Type B pancreatic cell (in vitro differentiated cells): ENCODE measurements around the gene SEC16A. TPM values are rescaled to one million over a fixed set of nuclear protein-coding genes. Genes with fewer than 3 reads are reported as not detected.

Experiments
- DNase-seq: peaks from one replicate; pipeline ENCODE4 v3.0.0; 2021; ENCODE audit warnings: mixed read lengths; ENCODE audit not compliant: unreplicated experiment; ENCODE audit errors: extremely low spot score
- H3K27ac Mint-ChIP-seq: 2 replicates; pipeline ENCODE4 v1.8.0; 2021; ENCODE audit warnings: mild to moderate bottlenecking, mixed read lengths
- H3K27me3 Mint-ChIP-seq: 2 replicates; pipeline ENCODE4 v1.8.0; 2021; ENCODE audit warnings: mixed read lengths
- H3K36me3 Mint-ChIP-seq: 2 replicates; pipeline ENCODE4 v1.8.0; 2021; ENCODE audit warnings: mixed read lengths
- H3K4me1 Mint-ChIP-seq: one replicate; pipeline ENCODE4 v1.8.0; 2021; ENCODE audit warnings: mixed read lengths; ENCODE audit not compliant: unreplicated experiment
- H3K4me3 Mint-ChIP-seq: 2 replicates; pipeline ENCODE4 v1.8.0; 2021; ENCODE audit warnings: mild to moderate bottlenecking, mixed read lengths
- H3K9me3 Mint-ChIP-seq: 2 replicates; pipeline ENCODE4 v1.8.0; 2021; ENCODE audit warnings: mixed read lengths
- total RNA-seq: library from RNA; stranded (reverse); gene quantifications from 2 replicates; pipeline ENCODE4 v1.2.1, GENCODE V29; 2021; ENCODE audit warnings: low replicate concordance
- TF ChIP-seq, protein P1 (sequence below): fragments of 200-600 bp; sonication (generic); conservative IDR thresholded peaks from 2 replicates; pipeline ENCODE4 v1.5.0; 2021; ENCODE audit warnings: antibody characterized with exemption, mild to moderate bottlenecking

Gene SEC16A
- total RNA-seq, 1 donor from 2014 or later = 74.6 TPM

- no peak overlapping the region for H3K4me3 Mint-ChIP-seq
- DNase-seq = no peak
- H3K27me3 Mint-ChIP-seq = no peaks in the 10 kb centered on the region
- H3K36me3 Mint-ChIP-seq = no peaks in the 10 kb centered on the region
- no peak overlapping the region for H3K27ac Mint-ChIP-seq
- peaks cover 8% of the 10 kb centered on the region for H3K4me1 Mint-ChIP-seq
- TF ChIP-seq, protein P1, sequence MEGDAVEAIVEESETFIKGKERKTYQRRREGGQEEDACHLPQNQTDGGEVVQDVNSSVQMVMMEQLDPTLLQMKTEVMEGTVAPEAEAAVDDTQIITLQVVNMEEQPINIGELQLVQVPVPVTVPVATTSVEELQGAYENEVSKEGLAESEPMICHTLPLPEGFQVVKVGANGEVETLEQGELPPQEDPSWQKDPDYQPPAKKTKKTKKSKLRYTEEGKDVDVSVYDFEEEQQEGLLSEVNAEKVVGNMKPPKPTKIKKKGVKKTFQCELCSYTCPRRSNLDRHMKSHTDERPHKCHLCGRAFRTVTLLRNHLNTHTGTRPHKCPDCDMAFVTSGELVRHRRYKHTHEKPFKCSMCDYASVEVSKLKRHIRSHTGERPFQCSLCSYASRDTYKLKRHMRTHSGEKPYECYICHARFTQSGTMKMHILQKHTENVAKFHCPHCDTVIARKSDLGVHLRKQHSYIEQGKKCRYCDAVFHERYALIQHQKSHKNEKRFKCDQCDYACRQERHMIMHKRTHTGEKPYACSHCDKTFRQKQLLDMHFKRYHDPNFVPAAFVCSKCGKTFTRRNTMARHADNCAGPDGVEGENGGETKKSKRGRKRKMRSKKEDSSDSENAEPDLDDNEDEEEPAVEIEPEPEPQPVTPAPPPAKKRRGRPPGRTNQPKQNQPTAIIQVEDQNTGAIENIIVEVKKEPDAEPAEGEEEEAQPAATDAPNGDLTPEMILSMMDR = no peak
- no peaks in the 10 kb centered on the region for H3K9me3 Mint-ChIP-seq
Measured at GRCh38 chr9:136525841-136526499, 43.1 kb upstream of the SEC16A start.

GRCh38 chr9:136525207-136525606, 42.4 kb upstream of the SEC16A start:
- Mint-ChIP-seq H3K27me3 (no peaks in the 10 kb centered on the region), H3K36me3 (no peaks in the 10 kb centered on the region), H3K4me1 (peaks cover 8% of the 10 kb centered on the region), H3K9me3 (no peaks in the 10 kb centered on the region), H3K4me3 (no peak overlapping the region), H3K27ac (no peak overlapping the region)
- TF ChIP-seq, protein P1 = no peak
- no peak for DNase-seq

DNA sequence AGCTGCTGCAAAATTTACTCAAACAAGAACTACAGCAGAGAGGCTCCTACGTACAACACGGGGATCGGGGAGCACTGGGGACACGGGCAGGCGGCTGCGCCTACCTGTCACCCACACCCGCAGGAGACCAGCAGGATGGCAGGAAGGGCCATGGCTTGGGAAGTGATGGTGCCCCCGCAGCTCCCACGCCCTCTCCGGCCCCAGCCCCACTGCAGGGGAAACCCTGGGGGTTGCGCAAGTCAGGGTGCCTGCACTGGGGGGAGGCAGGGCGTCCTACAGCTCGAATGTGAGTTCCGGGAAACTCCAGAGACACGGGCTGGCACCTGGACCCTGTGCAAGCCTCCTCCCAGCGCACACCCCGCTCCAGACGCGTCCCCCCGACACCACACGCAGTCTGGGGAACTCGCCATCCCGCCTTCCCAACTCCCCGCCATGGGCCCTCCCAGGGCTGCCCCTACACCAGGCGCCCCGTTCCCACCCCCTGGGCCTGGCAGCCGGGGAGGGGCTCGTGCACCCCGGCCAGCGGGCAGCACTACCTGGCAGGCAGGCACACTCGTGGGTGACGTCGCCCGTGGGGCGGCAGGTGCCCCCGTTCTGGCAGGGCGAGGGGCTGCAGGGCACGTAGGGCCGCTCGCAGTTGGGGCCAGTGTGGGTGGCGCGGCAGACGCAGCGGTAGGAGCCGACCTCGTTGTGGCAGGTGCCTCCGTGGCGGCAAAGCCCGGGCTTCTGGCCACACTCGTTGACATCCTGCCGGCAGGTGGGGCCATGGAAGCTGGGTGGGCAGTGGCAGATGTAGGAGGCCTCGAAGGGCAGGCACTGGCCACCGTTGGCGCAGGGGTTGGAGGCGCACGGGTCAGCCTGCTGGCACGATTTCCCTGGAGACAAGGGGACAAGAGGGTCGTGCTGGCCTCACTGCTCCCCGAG, 39.7 kb upstream of the SEC16A start:
- no peak for DNase-seq
- Mint-ChIP-seq H3K27me3 (no peaks in the 10 kb centered on the region), H3K4me3 (no peak overlapping the region), H3K4me1 (peaks cover 4% of the 10 kb centered on the region), H3K36me3 (no peaks in the 10 kb centered on the region), H3K9me3 (no peaks in the 10 kb centered on the region), H3K27ac (no peak overlapping the region)
- TF ChIP-seq, protein P1 = no peak

DNA sequence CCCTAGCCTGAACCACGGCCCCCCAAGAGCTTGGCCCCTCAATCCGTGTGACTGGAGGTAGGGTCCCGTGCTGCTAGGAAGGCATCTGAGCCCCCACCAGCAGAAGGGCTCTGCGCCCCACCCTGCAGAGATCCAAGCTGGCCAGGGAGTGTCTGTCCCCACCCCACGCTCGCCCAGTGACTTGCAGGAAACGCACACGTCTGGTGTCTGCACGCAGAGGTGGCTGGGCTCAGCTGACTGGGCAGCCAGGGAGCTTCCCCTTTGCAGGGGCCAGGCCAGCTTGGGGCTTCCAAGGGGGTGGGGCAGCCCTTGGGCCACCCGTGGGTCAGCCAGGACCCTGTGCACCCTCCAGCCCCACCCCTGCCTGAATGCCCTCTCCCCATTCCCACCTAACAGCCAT, 38.7 kb upstream of the SEC16A start:
- Mint-ChIP-seq H3K36me3 (no peaks in the 10 kb centered on the region), H3K4me1 (peaks cover 4% of the 10 kb centered on the region), H3K27ac (no peak overlapping the region), H3K9me3 (no peaks in the 10 kb centered on the region), H3K4me3 (no peak overlapping the region), H3K27me3 (no peaks in the 10 kb centered on the region)
- TF ChIP-seq, protein P1 = no peak
- no peak for DNase-seq

DNA sequence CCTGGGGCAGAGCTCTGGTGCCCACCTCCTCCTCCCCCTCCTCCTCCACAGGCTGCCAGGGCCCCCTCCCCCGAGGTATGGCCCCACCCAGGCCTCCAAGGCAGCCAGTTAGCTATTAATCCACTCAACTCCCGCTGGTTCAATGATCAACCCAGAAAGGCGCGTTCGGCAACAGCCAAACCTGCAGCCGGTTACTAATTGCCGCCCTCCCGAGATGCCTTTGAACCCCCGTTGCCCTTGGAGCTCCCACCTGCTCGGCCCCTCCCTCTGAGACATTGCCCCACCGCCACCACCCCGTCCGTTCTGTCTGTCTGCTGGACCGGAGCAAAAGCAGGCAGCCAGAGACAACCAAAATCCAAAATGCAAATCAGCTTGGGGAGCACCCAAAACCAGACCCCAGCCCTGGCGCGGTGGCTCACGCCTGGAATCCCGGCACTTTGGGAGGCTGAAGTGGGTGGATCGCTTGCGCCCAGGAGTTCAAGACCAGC, 37.3 kb upstream of the SEC16A start:
- no peaks in the 10 kb centered on the region for H3K9me3 Mint-ChIP-seq
- TF ChIP-seq, protein P1 = no peak
- H3K36me3 Mint-ChIP-seq = no peaks in the 10 kb centered on the region
- no peak for DNase-seq
- H3K27ac Mint-ChIP-seq = no peak overlapping the region
- no peak overlapping the region for H3K4me3 Mint-ChIP-seq
- H3K4me1 Mint-ChIP-seq = no peaks in the 10 kb centered on the region
- H3K27me3 Mint-ChIP-seq = no peaks in the 10 kb centered on the region
